22Rv1 (cell line): ENCODE measurements around the gene PIANP.
A peak's percentile ranks its signal among the peaks of the same experiment; 100 is the strongest.

Experiments
- ZFX ChIP-seq: fragments of 450-650 bp; IDR thresholded peaks from 2 replicates; pipeline ENCODE4 v1.6.1; 2017; ENCODE audit warnings: antibody characterized with exemption, borderline replicate concordance
- TF ChIP-seq, protein P1 (sequence below): fragments of 450-650 bp; IDR thresholded peaks from 2 replicates; pipeline ENCODE4 v1.5.1; 2017; ENCODE audit warnings: mild to moderate bottlenecking

GRCh38 chr12:6644903-6645302 is 55.7 kb downstream of the PIANP start:
- TF ChIP-seq, protein P1, sequence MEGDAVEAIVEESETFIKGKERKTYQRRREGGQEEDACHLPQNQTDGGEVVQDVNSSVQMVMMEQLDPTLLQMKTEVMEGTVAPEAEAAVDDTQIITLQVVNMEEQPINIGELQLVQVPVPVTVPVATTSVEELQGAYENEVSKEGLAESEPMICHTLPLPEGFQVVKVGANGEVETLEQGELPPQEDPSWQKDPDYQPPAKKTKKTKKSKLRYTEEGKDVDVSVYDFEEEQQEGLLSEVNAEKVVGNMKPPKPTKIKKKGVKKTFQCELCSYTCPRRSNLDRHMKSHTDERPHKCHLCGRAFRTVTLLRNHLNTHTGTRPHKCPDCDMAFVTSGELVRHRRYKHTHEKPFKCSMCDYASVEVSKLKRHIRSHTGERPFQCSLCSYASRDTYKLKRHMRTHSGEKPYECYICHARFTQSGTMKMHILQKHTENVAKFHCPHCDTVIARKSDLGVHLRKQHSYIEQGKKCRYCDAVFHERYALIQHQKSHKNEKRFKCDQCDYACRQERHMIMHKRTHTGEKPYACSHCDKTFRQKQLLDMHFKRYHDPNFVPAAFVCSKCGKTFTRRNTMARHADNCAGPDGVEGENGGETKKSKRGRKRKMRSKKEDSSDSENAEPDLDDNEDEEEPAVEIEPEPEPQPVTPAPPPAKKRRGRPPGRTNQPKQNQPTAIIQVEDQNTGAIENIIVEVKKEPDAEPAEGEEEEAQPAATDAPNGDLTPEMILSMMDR: 0 out of 2 replicates have a peak, but pooled peaks have one; percentile 6
- TF ChIP-seq ZFX: no peak
